Neural cell (in vitro differentiated cells): ENCODE data around the gene C1orf232.

Source experiments
- CTCF ChIP-seq: fragments of 450-650 bp; IDR thresholded peaks from 2 replicates; pipeline ENCODE4 v1.5.1; 2014; ENCODE audit warnings: antibody characterized with exemption, mild to moderate bottlenecking, moderate library complexity; ENCODE audit not compliant: poor library complexity, severe bottlenecking
- EP300 ChIP-seq: fragments of 450-650 bp; conservative IDR thresholded peaks from 2 replicates; pipeline ENCODE4 v1.6.1; 2014; ENCODE audit warnings: antibody characterized with exemption, mild to moderate bottlenecking, moderate library complexity; ENCODE audit not compliant: poor library complexity, severe bottlenecking
- EZH2 ChIP-seq: fragments of 200-600, 300-800 bp; shearing (Covaris generic), sonication (generic); IDR thresholded peaks from 2 replicates; pipeline ENCODE4 v1.6.1; 2014; ENCODE audit warnings: antibody characterized with exemption, low read length, borderline replicate concordance, mild to moderate bottlenecking; ENCODE audit not compliant: insufficient read depth, poor library complexity, severe bottlenecking
- MXI1 ChIP-seq: fragments of 450-650 bp; conservative IDR thresholded peaks from 2 replicates; pipeline ENCODE4 v1.6.1; 2014; ENCODE audit warnings: antibody characterized with exemption, mild to moderate bottlenecking; ENCODE audit not compliant: poor library complexity, severe bottlenecking
- POLR2AphosphoS5 ChIP-seq: IDR thresholded peaks from 2 replicates; pipeline ENCODE4 v1.6.1; 2012
- REST ChIP-seq: IDR thresholded peaks from 2 replicates; pipeline ENCODE4 v1.6.1; 2012; ENCODE audit warnings: borderline replicate concordance
- SMC3 ChIP-seq: fragments of 450-650 bp; conservative IDR thresholded peaks from 2 replicates; pipeline ENCODE4 v1.6.1; 2014; ENCODE audit warnings: antibody characterized with exemption, mild to moderate bottlenecking, moderate library complexity; ENCODE audit not compliant: poor library complexity
- TAF1 ChIP-seq: IDR thresholded peaks from 2 replicates; pipeline ENCODE4 v1.6.1; 2012; ENCODE audit warnings: low read depth

DNA sequence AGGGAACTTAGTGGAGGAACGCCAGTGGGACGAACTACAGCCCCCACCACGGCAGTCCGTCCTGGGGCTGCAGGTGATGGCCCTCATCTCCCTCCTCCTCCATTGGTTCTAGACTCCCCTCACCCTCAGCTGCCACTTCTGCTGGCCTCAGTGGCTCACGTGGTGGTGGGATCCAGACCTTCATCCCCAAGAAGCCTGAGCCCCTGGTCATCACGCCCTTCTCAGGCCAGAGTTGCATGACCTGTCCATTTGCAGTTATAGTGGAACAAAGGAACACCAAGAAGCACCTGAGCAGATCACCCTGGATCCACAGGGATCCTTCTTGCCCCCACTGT, 22.8 kb downstream of the C1orf232 start:
- TF ChIP-seq CTCF (no peak), EP300 (no peak), POLR2AphosphoS5 (no peak), REST (no peak), TAF1 (no peak), EZH2 (no peak), SMC3 (no peak), MXI1 (no peak)
